CD4-positive, alpha-beta T cell (primary cell): ENCODE results near the gene SCGB3A2. TPM values are rescaled to one million over a fixed set of nuclear protein-coding genes. Genes with fewer than 3 reads are reported as not detected.

Experiments used
- ATAC-seq: fragments of 200-7000 bp; cut with Tn5 transposase; one replicate; pipeline ENCODE4 v1.10.0; 2022; ENCODE audit warnings: mild to moderate bottlenecking; ENCODE audit not compliant: poor library complexity
- CTCF ChIA-PET: fragments of 350-600 bp; sonication (Branson Sonifier 250); formaldehyde crosslinking; loops from one replicate; lab custom pipeline; 2021; ENCODE audit warnings: antibody characterized with exemption, inconsistent platforms; lab: Charles Lee
- POLR2A ChIA-PET: fragments of 350-600 bp; sonication (Branson Sonifier 250); formaldehyde crosslinking; loops from one replicate; lab custom pipeline; 2021; ENCODE audit warnings: antibody characterized with exemption, inconsistent platforms; lab: Charles Lee
- DNase-seq, 14 experiments: peaks; one replicate each; pipeline ENCODE4 v3.0.0-alpha.2; 2013 to 2020; ENCODE audit warnings: mixed read lengths in 2 of 14
- H3K27ac ChIP-seq, 2 donors: one replicate each; pipeline versions ENCODE4 v1.5.1 to v1.7.0; 2013; ENCODE audit warnings: low read length in 2 of 2, low read depth in 1 of 2, mild to moderate bottlenecking in 1 of 2
- H3K27me3 ChIP-seq, 2 experiments: 1 replicate in 1 of 2; 2 replicates in 1 of 2; pipeline versions ENCODE4 v1.6.1 to v1.7.0; 2013; ENCODE audit warnings: low read length in 2 of 2, control low read depth in 1 of 2, mild to moderate bottlenecking in 1 of 2, moderate library complexity in 1 of 2; ENCODE audit not compliant: insufficient read depth in 2 of 2, control insufficient read depth in 1 of 2
- H3K36me3 ChIP-seq: one replicate; pipeline ENCODE4 v1.6.1; 2013; ENCODE audit warnings: low read length, control low read depth; ENCODE audit not compliant: insufficient read depth
- H3K4me1 ChIP-seq: one replicate; pipeline ENCODE4 v1.6.1; 2013; ENCODE audit warnings: low read length, control low read depth; ENCODE audit not compliant: insufficient read depth
- H3K4me3 ChIP-seq: one replicate; pipeline ENCODE4 v1.5.1; 2013; ENCODE audit warnings: mild to moderate bottlenecking, low read length, moderate library complexity
- H3K9me3 ChIP-seq, 2 experiments: 1 replicate in 1 of 2; 2 replicates in 1 of 2; pipeline versions ENCODE4 v1.6.1 to v1.7.0; 2013; ENCODE audit warnings: low read length in 2 of 2, mild to moderate bottlenecking in 2 of 2, control low read depth in 1 of 2, moderate library complexity in 1 of 2; ENCODE audit not compliant: control insufficient read depth in 1 of 2, insufficient read depth in 1 of 2
- H3K27ac Mint-ChIP-seq: one replicate; pipeline ENCODE4 v1.8.0; 2020; ENCODE audit warnings: mixed read lengths
- H3K27me3 Mint-ChIP-seq: one replicate; pipeline ENCODE4 v1.8.0; 2021; ENCODE audit warnings: mixed read lengths
- H3K36me3 Mint-ChIP-seq: one replicate; pipeline ENCODE4 v1.8.0; 2021; ENCODE audit warnings: low read depth, mixed read lengths
- H3K4me1 Mint-ChIP-seq: one replicate; pipeline ENCODE4 v1.8.0; 2021; ENCODE audit warnings: low read depth, mixed read lengths
- H3K4me3 Mint-ChIP-seq: one replicate; pipeline ENCODE4 v1.8.0; 2020; ENCODE audit warnings: mild to moderate bottlenecking, mixed read lengths
- H3K9me3 Mint-ChIP-seq: one replicate; pipeline ENCODE4 v1.8.0; 2020; ENCODE audit warnings: mixed read lengths
- CTCF ChIP-seq: fragments of 200-600 bp; IDR thresholded peaks from one replicate; pipeline ENCODE4 v1.8.0; 2022; ENCODE audit warnings: antibody characterized with exemption, mild to moderate bottlenecking
- intact Hi-C, 2 experiments: fragments of 100-400 bp; cut with DNase I in 1 of 2; cut with micrococcal nuclease in 1 of 2; formaldehyde crosslinking; loops; one replicate each; pipeline versions ENCODE4 v1.15.1 to v1.9.0; 2023 to 2025; cut with DNase I, micrococcal nuclease
- polyA plus RNA-seq, 2 donors: library from polyadenylated mRNA; unstranded; fragments of 120-200 nt; gene quantifications; one replicate each; pipeline ENCODE4 v1.2.1, GENCODE V29; 2013
- total RNA-seq, 174 experiments: library from RNA in 2 of 174; stranded (reverse) in 2 of 174; gene quantifications; one replicate each; pipeline ENCODE4 v1.2.3 and lab custom pipeline; 2021 to 2026

SCGB3A2 gene
- total RNA-seq (not detected), total RNA-seq (lab: John Stamatoyannopoulos, UW) (0 to 0.92 (median 0) reads per million in 172 experiments)
- polyA plus RNA-seq (2013, experiment 1 of 2), result not detected
- not detected for polyA plus RNA-seq (2013, experiment 2 of 2)

DNA sequence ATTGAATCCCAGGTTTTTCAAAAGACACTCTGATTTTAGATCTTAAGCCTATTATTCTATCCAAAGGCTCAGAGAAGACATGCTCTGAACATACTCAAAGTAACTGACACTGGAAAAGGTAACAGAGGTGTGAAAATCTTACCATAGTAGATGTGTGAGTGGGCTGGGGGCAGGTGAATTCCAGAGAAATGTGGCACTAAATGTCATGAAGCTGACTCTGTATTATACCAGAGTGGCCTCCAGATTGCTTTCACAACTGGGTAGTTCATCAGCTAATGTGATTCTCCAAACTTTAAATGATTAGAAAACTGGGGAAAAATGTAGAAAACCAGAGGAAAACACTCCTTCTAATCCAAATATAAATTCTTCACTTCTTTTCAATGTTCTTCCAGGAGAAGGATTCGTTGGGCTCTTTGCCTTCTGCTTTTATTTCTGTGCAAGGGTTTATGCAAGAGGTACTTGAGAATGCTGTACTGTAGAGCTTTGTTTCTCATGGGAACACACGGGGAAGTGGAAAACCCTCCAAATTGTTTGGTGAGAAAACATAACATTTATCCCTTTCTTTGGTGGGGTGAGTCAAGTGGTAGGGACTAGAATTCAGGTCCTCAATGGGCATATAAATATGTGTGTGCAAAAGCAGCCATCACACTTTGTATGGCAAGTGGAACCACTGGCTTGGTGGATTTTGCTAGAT is at the start of gene SCGB3A2:
Gene SCGB3A2 (plus strand): TSS at position 646 of the 694 bp plus-strand sequence. CDS start 93 bp downstream, outside the sequence.
- no peaks in the 10 kb centered on the region for H3K9me3 Mint-ChIP-seq
- CTCF ChIA-PET, result no interaction called here
- no peak for TF ChIP-seq CTCF
- Histone ChIP-seq H3K9me3 (no peaks in the 10 kb centered on the region), H3K27me3 (no peaks in the 10 kb centered on the region), H3K36me3 (no peaks in the 10 kb centered on the region), H3K4me1 (no peaks in the 10 kb centered on the region), H3K4me3 (no peak within 1 kb of the TSS), H3K27ac (no peak within 1 kb of the TSS)
- peaks cover 6% of the 10 kb centered on the region for H3K27me3 Mint-ChIP-seq
- no peaks in the 10 kb centered on the region for H3K4me1 Mint-ChIP-seq
- no peak within 1 kb of the TSS for H3K27ac Mint-ChIP-seq
- POLR2A ChIA-PET, result no interaction called here
- no peak within 1 kb of the TSS for H3K4me3 Mint-ChIP-seq
- DNase-seq, result no peak
- H3K36me3 Mint-ChIP-seq, result no peaks in the 10 kb centered on the region
- ATAC-seq, result no peak
- intact Hi-C loops, result no loop called here

GRCh38 chr5:147830035-147830434 is 48.5 kb upstream of the SCGB3A2 start:
- no peak for ATAC-seq
- no peak for DNase-seq
- Histone ChIP-seq H3K4me3 (no peak overlapping the region), H3K4me1 (no peaks in the 10 kb centered on the region), H3K36me3 (no peaks in the 10 kb centered on the region), H3K27me3 (no peaks in the 10 kb centered on the region), H3K27ac (no peak overlapping the region), H3K9me3 (no peaks in the 10 kb centered on the region)
- no peak for TF ChIP-seq CTCF
- intact Hi-C loops, result no loop called here
- CTCF ChIA-PET, result no interaction called here
- POLR2A ChIA-PET, result no interaction called here
- no peaks in the 10 kb centered on the region for H3K4me1 Mint-ChIP-seq
- no peaks in the 10 kb centered on the region for H3K36me3 Mint-ChIP-seq
- H3K27ac Mint-ChIP-seq, result no peak overlapping the region
- no peak overlapping the region for H3K4me3 Mint-ChIP-seq
- peaks cover 6% of the 10 kb centered on the region for H3K27me3 Mint-ChIP-seq
- H3K9me3 Mint-ChIP-seq, result no peaks in the 10 kb centered on the region

GRCh38 chr5:147831465-147831864 is 47.0 kb upstream of the SCGB3A2 start, which contains the start of gene SPINK1:
TSS of gene SPINK1 (minus strand) at chr5:147831671. CDS start at chr5:147831577, 94 bp downstream.
- Mint-ChIP-seq H3K36me3 (no peaks in the 10 kb centered on the region), H3K4me3 (no peak within 1 kb of the TSS), H3K9me3 (no peaks in the 10 kb centered on the region), H3K27me3 (peaks cover 5% of the 10 kb centered on the region), H3K4me1 (no peaks in the 10 kb centered on the region), H3K27ac (no peak within 1 kb of the TSS)
- Histone ChIP-seq H3K4me1 (no peaks in the 10 kb centered on the region), H3K36me3 (no peaks in the 10 kb centered on the region), H3K27me3 (no peaks in the 10 kb centered on the region), H3K27ac (no peak within 1 kb of the TSS), H3K4me3 (no peak within 1 kb of the TSS), H3K9me3 (no peaks in the 10 kb centered on the region)
- intact Hi-C loops, result no loop called here
- ChIA-PET POLR2A (no interaction called here), CTCF (no interaction called here)
- no peak for DNase-seq
- no peak for TF ChIP-seq CTCF
- no peak for ATAC-seq
